RWPE2 (cell line): ENCODE measurements around the gene MPZ.
A peak's percentile ranks its signal among the peaks of the same experiment; 100 is the strongest.
"Not testable (repeated sequence)": the region's sequence is repeated elsewhere in the genome, so short reads cannot be mapped to it uniquely, and the experiment has no call there.

Experiments used
- ATAC-seq: fragments of 200-7000 bp; cut with Tn5 transposase; 3 replicates; pipeline ENCODE4 v1.9.1; 2021; ENCODE audit warnings: low read depth
- DNase-seq: peaks from one replicate; pipeline ENCODE4 v3.0.0-alpha.2; 2020; ENCODE audit warnings: low spot score
- H3K27ac ChIP-seq: fragments of 450-650 bp; 2 replicates; pipeline ENCODE4 v1.5.1; 2017; ENCODE audit warnings: mild to moderate bottlenecking; ENCODE audit not compliant: poor library complexity, severe bottlenecking
- H3K27me3 ChIP-seq: fragments of 250-450 bp; sonication (Bioruptor Pico); 2 replicates; pipeline ENCODE4 v1.5.1; 2021; ENCODE audit warnings: mild to moderate bottlenecking, moderate library complexity; ENCODE audit not compliant: insufficient read depth, poor library complexity, severe bottlenecking
- H3K36me3 ChIP-seq: fragments of 250-450 bp; sonication (Bioruptor Pico); 2 replicates; pipeline ENCODE4 v1.5.1; 2020; ENCODE audit warnings: low read depth, mild to moderate bottlenecking, moderate library complexity
- H3K4me1 ChIP-seq: fragments of 250-450 bp; sonication (Bioruptor Pico); 2 replicates; pipeline ENCODE4 v1.5.1; 2021; ENCODE audit warnings: mild to moderate bottlenecking, moderate library complexity; ENCODE audit not compliant: insufficient read depth, poor library complexity, severe bottlenecking
- H3K4me3 ChIP-seq: fragments of 250-450 bp; sonication (Bioruptor Pico); 2 replicates; pipeline ENCODE4 v1.5.1; 2021; ENCODE audit warnings: mild to moderate bottlenecking, moderate library complexity; ENCODE audit not compliant: severe bottlenecking
- H3K9me3 ChIP-seq: fragments of 250-450 bp; sonication (Bioruptor Pico); 2 replicates; pipeline ENCODE4 v1.5.1; 2021; ENCODE audit warnings: mild to moderate bottlenecking, moderate library complexity; ENCODE audit not compliant: severe bottlenecking
- CTCF ChIP-seq: fragments of 450-650 bp; IDR thresholded peaks from one replicate; pipeline ENCODE4 v1.5.1; 2017; ENCODE audit warnings: mild to moderate bottlenecking, moderate library complexity; ENCODE audit not compliant: poor library complexity, severe bottlenecking

Gene MPZ

GRCh38 chr1:161258439-161259344, 51.1 kb downstream of the MPZ start, which contains the start of gene PCP4L1:
Gene PCP4L1, plus strand, starts transcription at chr1:161258745. Its CDS starts 230 bp downstream, at chr1:161258975.
- Histone ChIP-seq H3K9me3 (no peaks in the 10 kb centered on the region), H3K27me3 (peaks cover 9% of the 10 kb centered on the region), H3K4me3 (peak within 1 kb of the TSS; percentile 37), H3K4me1 (peaks cover 9% of the 10 kb centered on the region), H3K27ac (no peak within 1 kb of the TSS), H3K36me3 (no peaks in the 10 kb centered on the region)
- DNase-seq (no peak), ATAC-seq (peak; percentile 90)
- no peak for TF ChIP-seq CTCF

- H3K4me1 ChIP-seq, H3K9me3 ChIP-seq, DNase-seq, ATAC-seq, H3K36me3 ChIP-seq, H3K4me3 ChIP-seq, H3K27ac ChIP-seq, H3K27me3 ChIP-seq: not testable (repeated sequence)
These were observed 52.7 kb downstream of the MPZ start for GRCh38 chr1:161257109-161257508.

GRCh38 chr1:161255955-161256520, 53.7 kb downstream of the MPZ start:
- H3K27ac ChIP-seq, H3K27me3 ChIP-seq, H3K4me3 ChIP-seq, H3K4me1 ChIP-seq, H3K9me3 ChIP-seq, H3K36me3 ChIP-seq, ATAC-seq, DNase-seq: not testable (repeated sequence)

GRCh38 chr1:161255302-161255701, 54.5 kb downstream of the MPZ start:
- not testable (repeated sequence) for DNase-seq, H3K9me3 ChIP-seq, H3K4me1 ChIP-seq, H3K4me3 ChIP-seq, H3K27ac ChIP-seq, H3K27me3 ChIP-seq, H3K36me3 ChIP-seq, ATAC-seq
